Activated CD8-positive, alpha-beta memory T cell treated with anti-CD3 and anti-CD28 coated beads for 4 hours (primary cell): Measurements from ENCODE around the gene RSAD2.
"Not testable (repeated sequence)": the region's sequence is repeated elsewhere in the genome, so short reads cannot be mapped to it uniquely, and the experiment has no call there.

Experiments
- DNase-seq, 2 donors: peaks; one replicate each; pipeline ENCODE4 v3.0.0-alpha.2; 2020; ENCODE audit warnings: low read depth in 2 of 2

The RSAD2 gene

GRCh38 chr2:6864923-6865345 lies 12.6 kb upstream of the RSAD2 start:
- no peak for DNase-seq

GRCh38 chr2:6865346-6866274 lies 12.0 kb upstream of the RSAD2 start, which contains the start of gene CMPK2:
TSS of gene CMPK2 (minus strand) at chr2:6865907. CDS start at chr2:6865696, 211 bp downstream.
- DNase-seq = peak; percentile 53 to 71

GRCh38 chr2:6866275-6866671 lies 11.3 kb upstream of the RSAD2 start:
- peak in 1 of 2 donors; percentile 21 for DNase-seq

- DNase-seq = no peak
Measured at GRCh38 chr2:6866982-6867381, 10.6 kb upstream of the RSAD2 start.

- no peak for DNase-seq
Measured at GRCh38 chr2:6872394-6872793, 5.2 kb upstream of the RSAD2 start.

GRCh38 chr2:6874032-6874431 lies 3.5 kb upstream of the RSAD2 start:
- DNase-seq = no peak

GRCh38 chr2:6876309-6876708 lies 1.3 kb upstream of the RSAD2 start:
- DNase-seq = no peak

- no peak for DNase-seq
Measured at GRCh38 chr2:6878549-6878948, 972 bp downstream of the RSAD2 start.

GRCh38 chr2:6879011-6879410 lies 1.4 kb downstream of the RSAD2 start:
- DNase-seq = no peak

GRCh38 chr2:6880200-6880733 lies 2.7 kb downstream of the RSAD2 start:
- DNase-seq = no peak

- no peak for DNase-seq
Measured at GRCh38 chr2:6881046-6881445, 3.5 kb downstream of the RSAD2 start.

GRCh38 chr2:6881516-6881915 lies 3.9 kb downstream of the RSAD2 start:
- DNase-seq = no peak

- no peak for DNase-seq
Measured at GRCh38 chr2:6883448-6884122, 6.0 kb downstream of the RSAD2 start.

GRCh38 chr2:6885551-6885950 lies 8.0 kb downstream of the RSAD2 start:
- DNase-seq = no peak

- DNase-seq = no peak
Measured at GRCh38 chr2:6885968-6886367, 8.4 kb downstream of the RSAD2 start.

- no peak for DNase-seq
Measured at GRCh38 chr2:6887751-6888192, 10.2 kb downstream of the RSAD2 start.

- DNase-seq = no peak
Measured at GRCh38 chr2:6888724-6889123, 11.1 kb downstream of the RSAD2 start.

GRCh38 chr2:6893876-6894482 lies 16.4 kb downstream of the RSAD2 start:
- no peak for DNase-seq

GRCh38 chr2:6896930-6897759 lies 19.6 kb downstream of the RSAD2 start:
- no peak for DNase-seq

GRCh38 chr2:6902581-6902980 lies 25.0 kb downstream of the RSAD2 start:
- DNase-seq = not testable (repeated sequence)

GRCh38 chr2:6905668-6906067 lies 28.1 kb downstream of the RSAD2 start:
- no peak for DNase-seq
